Measurements from ENCODE around the gene CNPY1.

GRCh38 chr7:155534691-155535090 is 11.7 kb downstream of the CNPY1 start:
- TF ChIP-seq, protein P1, sequence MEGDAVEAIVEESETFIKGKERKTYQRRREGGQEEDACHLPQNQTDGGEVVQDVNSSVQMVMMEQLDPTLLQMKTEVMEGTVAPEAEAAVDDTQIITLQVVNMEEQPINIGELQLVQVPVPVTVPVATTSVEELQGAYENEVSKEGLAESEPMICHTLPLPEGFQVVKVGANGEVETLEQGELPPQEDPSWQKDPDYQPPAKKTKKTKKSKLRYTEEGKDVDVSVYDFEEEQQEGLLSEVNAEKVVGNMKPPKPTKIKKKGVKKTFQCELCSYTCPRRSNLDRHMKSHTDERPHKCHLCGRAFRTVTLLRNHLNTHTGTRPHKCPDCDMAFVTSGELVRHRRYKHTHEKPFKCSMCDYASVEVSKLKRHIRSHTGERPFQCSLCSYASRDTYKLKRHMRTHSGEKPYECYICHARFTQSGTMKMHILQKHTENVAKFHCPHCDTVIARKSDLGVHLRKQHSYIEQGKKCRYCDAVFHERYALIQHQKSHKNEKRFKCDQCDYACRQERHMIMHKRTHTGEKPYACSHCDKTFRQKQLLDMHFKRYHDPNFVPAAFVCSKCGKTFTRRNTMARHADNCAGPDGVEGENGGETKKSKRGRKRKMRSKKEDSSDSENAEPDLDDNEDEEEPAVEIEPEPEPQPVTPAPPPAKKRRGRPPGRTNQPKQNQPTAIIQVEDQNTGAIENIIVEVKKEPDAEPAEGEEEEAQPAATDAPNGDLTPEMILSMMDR (IDR thresholded peaks at IDR 0.05) = no peak
- TF ChIP-seq POLR2A (IDR thresholded peaks at IDR 0.05) (no peak), EP300 (IDR thresholded peaks at IDR 0.05) (no peak)
